Left renal pelvis (tissue), 4 donors: ENCODE measurements around the gene OPA3. TPM values are rescaled to one million over a fixed set of nuclear protein-coding genes. Genes with fewer than 3 reads are reported as not detected.
"Not testable (repeated sequence)": the region's sequence is repeated elsewhere in the genome, so short reads cannot be mapped to it uniquely, and the experiment has no call there.

Experiments
- DNase-seq, 4 donors: peaks; one replicate each; pipeline ENCODE4 v3.0.0-alpha.2; 2013; ENCODE audit warnings: low read depth in 4 of 4, low spot score in 3 of 4
- polyA plus RNA-seq, 4 donors: library from polyadenylated mRNA; unstranded; fragments of 120-200 nt; gene quantifications; one replicate each; pipeline ENCODE4 v1.2.1, GENCODE V29; 2013; ENCODE audit not compliant: insufficient read length in 4 of 4

OPA3 gene
- polyA plus RNA-seq, 4 donors = 6.4 to 10.9 (median 10.1) TPM

DNA sequence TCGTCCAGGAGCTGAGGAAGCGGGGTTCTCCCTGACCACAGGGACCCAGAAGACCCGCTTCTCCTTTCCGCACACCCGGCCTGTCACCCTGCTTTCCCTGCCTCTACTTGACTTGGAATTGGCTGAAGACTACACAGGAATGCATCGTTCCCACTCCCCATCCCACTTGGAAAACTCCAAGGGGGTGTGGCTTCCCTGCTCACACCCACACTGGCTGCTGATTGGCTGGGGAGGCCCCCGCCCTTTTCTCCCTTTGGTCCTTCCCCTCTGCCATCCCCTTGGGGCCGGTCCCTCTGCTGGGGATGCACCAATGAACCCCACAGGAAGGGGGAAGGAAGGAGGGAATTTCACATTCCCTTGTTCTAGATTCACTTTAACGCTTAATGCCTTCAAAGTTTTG lies 58.5 kb downstream of the OPA3 start:
- no peak for DNase-seq

DNA sequence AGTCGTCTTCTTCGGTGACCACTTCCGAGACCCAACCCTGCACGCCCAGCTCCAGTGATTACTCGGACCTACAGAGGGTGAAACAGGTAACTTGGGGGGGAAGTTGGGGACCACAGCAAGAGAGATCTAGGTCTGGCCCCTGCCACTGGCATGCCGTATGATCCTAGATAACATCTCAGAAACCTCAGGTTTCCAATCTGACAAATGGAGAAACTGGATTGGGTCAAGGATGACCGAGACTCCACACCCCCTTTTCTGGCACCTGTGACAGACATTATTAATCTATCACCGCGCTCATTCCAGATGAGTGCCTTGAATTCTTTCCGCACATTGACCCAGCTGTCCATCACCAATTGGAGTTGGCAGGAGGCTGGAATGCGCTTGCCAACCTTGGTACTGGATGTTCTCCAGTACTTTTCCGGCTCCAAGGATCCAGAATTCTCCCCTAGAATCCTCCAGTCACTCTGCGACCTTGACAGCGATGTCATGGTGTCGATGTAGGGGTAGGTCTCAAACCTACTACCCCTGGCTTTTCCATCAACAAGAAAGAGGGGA lies 60.0 kb downstream of the OPA3 start:
- no peak for DNase-seq

DNA sequence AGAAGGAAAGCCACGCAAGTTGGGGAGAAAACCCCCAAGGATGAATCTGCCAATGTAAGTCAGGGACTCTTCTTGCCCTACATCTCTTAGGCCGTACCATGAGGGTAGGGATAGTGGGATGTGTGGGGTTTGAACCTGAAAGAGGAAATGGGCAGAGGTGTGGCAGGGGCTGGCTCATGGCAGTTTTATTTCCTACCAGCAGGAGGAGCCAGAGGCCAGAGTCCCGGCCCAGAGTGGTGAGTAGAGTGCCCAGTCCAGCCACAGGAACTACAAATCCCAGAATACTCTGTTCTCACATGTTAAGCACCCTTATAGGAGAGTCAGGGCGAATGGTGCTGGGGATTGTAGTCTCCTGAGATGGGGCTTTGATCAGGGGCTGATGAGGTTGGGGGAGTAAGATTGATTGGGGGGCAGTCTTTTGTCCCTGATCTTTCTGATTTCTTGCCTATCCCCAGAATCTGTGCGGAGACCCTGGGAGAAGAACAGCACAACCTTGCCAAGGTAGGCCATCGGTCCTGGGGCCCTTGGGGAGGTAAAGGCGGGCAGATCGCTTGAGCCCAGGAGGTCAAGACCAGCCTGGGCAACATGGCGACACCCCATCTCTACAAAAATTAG lies 60.9 kb downstream of the OPA3 start:
- peak in 3 of 4 donors; percentile 67 to 84 (median 76) for DNase-seq

DNA sequence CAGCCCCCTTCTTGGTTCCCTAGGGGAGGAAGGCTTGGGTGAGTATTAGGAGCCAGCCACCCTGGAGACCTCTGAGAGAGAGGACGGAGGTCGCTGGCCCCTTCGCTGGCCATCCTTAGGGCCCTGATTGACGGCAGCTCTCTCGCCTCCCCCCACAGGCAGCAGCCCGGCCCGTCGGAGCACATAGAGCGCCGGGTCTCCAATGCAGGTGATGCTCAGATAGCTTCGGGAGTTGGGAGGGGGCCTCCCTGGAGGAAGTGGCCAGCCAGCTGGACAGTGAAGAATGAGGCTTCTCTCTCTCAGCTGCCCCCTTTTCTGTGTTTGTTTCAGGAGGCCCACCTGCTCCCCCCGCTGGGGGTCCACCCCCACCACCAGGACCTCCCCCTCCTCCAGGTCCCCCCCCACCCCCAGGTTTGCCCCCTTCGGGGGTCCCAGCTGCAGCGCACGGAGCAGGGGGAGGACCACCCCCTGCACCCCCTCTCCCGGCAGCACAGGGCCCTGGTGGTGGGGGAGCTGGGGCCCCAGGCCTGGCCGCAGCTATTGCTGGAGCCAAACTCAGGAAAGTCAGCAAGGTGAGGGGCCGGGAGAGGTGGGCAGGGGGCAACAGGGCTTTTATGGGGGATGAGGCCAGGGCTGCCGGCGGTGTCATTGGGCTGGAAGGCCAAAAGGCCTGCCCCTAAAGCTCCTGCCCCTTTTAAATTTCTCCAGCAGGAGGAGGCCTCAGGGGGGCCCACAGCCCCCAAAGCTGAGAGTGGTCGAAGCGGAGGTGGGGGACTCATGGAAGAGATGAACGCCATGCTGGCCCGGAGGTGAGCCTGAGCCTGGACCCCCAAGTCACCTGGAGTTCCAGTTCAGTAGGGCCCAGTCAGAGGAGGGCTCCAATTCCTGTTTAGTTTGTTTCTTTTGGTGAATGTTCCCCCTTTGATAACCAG lies 62.3 kb downstream of the OPA3 start:
- DNase-seq = no peak

DNA sequence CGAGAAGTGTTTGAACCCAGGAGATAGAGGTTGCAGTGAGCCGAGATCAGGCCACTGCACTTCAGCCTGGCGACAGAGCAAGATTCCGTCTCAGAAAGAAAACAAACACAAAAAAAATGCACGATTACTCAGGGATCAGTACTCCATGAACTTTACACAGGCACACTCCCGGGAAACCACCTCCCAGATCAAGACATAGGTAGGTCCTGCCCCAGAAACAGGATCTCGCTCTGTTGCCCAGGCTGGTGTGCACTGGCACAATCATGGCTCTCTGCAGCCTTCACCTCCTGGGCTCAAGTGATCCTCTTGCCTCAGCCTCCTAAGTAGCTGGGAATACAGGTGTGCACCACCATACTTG lies 66.2 kb downstream of the OPA3 start:
- no peak for DNase-seq

DNA sequence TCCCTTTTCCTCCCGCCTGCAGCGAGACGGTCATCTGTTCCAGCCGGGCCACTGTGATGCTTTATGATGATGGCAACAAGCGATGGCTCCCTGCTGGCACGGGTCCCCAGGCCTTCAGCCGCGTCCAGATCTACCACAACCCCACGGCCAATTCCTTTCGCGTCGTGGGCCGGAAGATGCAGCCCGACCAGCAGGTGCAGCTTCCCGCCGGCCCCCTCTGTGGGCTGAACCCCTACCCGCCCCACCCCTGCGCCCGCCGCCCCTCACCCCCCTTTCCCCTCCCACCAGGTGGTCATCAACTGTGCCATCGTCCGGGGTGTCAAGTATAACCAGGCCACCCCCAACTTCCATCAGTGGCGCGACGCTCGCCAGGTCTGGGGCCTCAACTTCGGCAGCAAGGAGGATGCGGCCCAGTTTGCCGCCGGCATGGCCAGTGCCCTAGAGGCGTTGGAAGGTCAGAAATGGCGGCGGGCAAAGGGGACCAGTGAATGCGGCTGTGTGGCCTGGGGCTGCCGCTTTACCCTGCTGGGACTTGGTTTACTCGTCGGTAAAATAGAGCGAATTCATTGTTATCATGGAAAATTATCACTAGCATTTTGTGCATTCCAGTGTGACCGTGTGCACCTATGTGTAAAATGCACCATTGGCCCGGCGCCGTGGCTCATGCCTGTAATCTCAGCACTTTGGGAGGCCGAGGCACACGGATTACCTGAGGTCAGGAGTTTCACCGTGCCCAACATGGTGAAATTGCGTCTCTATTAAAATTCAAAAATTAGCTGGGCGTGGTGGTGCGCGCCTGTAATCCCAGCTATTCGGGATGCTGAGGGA lies 66.7 kb downstream of the OPA3 start:
- DNase-seq = no peak

DNA sequence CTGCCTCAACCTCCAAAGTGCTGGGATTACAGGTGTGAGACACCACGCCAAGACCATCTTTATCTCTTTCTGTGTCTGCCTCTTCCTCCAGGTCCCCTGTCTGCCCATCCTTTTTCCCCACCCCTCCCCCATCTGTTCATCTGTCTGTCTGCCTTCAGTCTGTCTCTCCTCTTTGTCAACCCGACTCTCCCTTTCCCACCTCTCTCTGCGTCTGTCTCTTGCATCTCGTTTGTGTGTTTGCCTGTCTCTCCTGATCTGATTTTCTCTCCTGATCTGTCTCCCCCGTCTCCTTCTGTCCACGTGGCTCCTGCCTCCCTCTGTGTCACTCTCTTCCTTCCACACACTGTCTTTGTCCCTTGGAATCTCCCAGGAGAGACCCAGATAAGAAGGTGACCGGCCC lies 67.4 kb downstream of the OPA3 start:
- DNase-seq = no peak

DNA sequence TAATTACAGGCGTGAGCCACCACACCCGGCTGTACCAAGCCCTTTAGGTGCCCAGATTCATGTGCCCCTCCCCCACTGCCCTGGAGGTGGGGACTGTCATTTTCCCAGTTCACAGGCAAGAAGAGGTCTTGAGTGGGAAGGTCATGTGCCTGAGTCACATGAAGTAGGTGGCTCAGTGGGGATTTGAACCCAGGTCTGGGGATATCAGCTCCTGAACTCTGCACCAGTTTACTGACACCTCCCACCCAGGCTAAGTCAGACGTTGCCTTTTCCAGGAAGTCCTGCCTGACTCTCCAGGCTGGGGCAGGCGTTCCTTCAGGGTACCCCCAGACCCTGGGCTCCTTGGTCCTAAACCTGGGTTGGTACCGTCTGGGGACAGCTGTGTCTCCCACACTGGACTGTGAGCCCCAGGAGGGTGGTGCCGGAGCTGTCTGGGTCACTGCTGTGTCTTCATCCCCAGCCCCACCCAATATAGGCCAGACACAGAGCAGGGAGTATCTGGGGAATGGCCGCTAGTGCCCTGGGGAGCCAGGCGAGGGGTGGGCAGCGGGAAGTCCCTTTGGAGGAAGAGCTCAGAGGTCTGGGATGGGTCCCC lies 68.7 kb downstream of the OPA3 start:
- no peak for DNase-seq

DNA sequence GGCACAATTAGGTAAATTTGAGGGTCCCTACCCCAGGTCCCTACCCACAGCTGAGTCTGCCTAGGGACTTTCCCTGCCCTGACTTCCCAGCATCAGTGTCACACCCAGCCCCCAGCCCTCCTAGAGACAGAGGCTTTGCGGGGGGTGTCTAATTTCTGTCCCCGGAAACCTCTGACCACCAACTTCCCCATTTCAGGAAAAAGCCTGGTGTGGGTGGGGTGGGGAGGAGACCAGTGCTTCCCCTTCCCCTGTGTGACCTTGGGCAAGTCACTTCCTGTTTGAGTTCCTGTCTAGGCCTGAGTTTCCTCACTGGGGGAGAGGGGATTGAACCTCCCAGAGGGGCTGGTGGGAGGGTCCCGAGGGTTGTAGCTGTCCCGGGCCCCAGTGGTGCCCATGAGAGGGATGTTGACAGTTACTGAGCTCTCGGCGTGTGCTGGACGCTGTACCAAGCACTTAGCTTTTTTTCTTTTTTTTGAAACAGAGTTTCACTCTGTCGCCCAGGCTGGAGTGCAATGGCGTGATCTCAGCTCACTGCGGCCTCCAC lies 69.4 kb downstream of the OPA3 start:
- DNase-seq = no peak

DNA sequence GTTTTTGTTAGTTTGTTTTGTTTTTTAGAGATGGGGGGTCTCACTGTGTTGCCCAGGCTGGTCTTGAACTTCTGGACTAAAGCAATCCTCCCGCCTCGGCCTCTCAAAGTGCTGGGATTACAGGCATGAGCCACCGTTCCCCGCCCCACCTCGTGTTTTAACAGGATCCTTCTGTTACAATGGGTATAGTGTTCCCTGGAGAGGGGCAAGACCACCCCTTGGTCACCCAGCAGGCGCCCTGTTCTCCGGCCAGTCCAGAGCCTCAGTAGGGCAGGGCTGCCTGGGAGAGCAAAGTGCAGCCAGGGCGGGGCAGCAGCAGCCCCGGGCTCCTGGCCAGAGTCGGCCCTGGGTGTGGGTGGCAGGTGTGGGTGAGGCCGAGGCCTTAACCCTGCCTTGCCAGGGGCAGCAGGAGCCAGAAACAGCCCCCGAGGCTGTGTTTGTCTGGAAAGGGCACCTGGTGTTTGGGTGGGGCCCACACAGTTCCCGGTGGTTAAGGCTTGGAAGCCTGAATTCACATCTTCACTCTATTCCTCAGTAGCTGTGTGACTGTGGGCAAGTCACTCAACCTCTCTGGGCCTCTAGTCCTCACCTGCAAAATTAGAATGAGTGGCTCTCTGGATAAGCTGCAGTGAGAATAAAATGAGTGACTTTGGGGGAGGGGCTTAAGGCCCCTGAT lies 70.1 kb downstream of the OPA3 start:
- no peak for DNase-seq

DNA sequence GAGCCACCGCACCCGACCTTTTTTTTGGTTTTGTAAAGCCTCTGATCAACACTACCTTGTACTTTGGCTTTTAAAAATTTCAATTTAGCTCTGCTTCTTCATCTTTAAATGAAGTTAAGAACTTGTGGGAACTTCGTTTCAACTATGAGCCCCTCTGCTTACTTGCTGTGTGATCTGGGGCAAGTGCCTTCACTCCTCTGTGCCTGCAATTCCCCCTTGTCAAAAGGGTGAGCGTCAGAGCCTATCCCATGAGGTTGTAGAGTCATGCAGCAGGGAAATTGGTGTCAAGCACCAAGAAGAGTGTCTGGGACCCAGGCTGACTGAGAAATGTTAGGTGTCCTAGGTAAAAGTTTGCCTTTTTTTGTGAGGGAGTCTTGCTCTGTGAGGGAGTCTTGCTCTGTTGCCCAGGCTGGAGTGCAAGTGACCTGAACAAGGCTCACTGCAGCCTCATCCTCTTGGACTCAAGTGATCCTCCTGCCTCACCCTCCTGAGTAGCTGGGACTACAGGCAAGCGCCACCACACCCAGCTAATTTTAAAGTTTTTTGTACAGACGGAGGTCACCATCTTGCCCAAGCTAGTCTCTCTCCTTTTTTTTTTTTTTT lies 71.6 kb downstream of the OPA3 start:
- no peak for DNase-seq

DNA sequence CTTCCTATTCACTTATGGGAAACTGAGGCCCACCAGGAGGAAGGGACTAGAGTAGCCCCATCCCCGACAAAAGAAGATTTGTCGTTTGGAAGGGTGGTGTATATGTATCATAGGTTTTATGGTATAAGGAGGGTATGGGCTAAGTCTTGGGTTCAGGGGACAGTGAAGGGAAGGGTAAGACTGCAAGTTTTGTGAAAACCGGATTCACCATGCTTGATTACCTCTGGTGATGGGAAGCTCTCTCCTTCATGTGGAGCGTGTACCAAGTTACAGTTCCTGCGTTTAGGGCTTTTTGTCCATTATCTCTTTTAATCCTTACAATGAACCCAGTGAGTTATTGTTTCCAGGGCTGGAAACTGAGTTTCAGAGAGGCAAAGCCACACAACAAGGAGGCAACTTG lies 73.5 kb downstream of the OPA3 start:
- no peak for DNase-seq

DNA sequence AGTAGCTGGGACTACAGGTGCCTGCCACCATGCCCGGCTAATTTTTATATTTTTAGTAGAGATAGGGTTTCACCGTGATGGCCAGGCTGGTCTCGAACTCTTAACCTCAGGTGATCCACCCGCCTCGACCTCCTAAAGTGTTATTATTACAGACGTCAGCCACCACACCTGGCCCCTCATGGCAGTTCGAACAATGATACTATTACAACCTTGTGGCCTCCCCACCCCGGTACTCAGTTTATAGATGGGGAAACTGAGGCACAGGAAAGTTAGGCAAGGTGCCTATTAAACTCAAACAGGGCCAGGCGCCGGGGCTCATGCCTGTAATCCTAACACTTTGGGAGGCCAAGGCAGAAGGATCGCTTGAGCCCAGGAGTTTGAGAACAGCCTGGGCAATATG lies 74.2 kb downstream of the OPA3 start:
- DNase-seq = not testable (repeated sequence)

DNA sequence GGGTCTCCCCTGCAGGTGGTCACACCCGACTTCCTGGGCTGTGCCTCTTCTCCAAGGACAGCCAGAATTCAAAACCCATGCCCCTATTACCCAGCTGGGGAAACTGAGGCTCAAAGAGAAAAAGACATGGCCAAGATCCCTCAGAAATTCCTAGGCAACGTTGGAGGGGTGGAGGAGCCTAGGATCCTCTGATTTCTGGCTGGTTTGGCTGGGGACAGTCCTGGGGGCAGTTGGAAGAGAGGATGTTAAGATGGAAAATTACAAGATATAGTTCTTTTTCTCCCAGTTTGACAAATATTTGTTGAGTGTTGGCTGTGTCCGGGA lies 74.9 kb downstream of the OPA3 start:
- DNase-seq = no peak

DNA sequence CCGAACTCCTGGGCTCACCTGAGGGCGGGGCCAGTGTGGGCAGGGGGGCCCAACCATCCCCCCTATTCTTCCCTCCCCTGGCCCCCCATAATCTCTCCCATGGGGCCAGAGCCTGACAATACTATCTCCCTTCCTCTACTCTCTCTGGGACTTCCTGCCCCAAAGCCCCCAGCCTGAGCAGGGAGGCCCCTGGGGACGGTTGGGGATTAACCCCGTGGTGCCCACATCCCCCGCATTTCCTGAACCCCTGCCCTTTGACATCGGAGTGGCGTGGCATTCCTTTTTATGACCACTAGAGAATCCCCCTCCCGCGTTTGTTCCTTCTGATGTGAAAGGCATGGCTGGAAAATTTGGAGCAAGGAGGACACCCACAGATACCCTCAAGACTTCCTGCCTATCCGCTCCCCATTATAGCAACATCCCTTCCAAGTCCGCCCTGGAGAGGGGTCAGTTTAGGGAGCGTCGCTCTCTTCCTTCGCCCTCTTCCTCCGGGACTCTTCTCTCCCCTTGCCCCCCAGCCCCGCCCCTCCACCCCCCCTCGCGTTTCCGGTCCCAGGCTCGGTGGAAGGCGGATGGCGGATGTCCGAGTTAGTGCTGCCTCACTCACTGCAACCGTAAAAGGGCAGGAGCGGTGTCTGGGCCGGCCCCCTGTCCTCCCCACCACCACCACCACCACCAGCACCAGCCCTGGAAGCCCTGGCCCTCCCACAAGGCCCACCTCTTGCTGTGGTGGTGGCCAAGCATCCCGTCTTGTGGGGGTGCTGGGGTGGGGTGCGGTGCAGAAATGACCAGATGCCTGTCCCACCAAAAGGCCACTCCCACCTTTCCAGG lies 75.5 kb downstream of the OPA3 start:
- DNase-seq = no peak

DNA sequence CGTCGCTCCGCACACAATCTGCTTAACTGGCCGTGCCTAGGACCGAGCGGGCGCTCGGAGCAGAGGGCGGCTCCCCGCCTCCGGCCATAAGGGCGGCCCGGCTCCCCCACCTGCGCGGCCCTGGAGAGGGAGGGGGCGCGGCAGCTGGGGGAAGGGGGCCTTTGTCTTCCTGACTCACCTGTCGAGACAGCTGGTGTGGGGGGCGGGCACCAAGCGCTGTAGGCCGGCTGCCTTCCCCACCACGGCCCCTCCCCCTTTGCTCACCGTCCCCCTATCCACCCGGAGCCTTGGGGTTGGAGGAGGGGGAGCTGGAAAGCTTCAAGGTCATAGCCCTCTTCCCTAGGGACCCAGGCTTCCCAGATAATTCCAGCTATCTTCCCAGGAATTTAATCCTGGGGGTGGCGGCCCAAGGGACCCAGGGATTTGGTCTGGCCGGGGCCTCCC lies 76.2 kb downstream of the OPA3 start:
- no peak for DNase-seq

DNA sequence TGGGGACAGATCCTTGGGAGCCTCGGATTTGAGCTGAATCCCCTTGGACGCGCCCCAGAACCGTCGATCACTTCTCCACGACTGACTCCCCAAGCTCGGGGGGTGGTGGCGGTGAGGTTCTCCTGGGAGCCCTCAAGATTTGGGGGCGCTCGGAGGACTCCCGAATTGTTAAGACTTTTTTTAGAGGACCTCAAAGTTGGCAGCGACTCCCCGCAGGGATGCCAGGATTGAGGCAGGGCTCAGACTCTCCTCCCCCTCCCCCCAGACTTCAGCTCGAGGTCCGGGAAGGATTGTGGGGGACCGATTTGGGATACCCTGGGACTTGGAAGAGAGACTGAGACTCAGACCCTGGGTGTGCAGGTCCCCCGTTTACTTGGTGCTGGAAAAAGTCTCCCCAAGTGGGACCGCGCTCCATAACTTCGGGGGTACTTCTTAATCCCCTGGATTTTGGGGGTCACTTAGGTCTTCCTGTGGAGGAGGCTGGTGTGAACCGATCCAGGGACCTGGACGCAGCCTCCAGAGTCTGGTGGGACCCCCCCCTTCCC lies 76.7 kb downstream of the OPA3 start:
- no peak for DNase-seq
